HG03159 (cell line): Measurements from ENCODE around the gene AIG1.
A peak's percentile ranks its signal among the peaks of the same experiment; 100 is the strongest.
"Not testable (repeated sequence)": the region's sequence is repeated elsewhere in the genome, so short reads cannot be mapped to it uniquely, and the experiment has no call there.

Experiments used
- ATAC-seq: cut with Tn5 transposase; IDR thresholded peaks from one replicate; pipeline ENCODE4 v1.9.1; 2021; ENCODE audit warnings: mild to moderate bottlenecking, moderate library complexity; ENCODE audit not compliant: unreplicated experiment

Gene AIG1

DNA sequence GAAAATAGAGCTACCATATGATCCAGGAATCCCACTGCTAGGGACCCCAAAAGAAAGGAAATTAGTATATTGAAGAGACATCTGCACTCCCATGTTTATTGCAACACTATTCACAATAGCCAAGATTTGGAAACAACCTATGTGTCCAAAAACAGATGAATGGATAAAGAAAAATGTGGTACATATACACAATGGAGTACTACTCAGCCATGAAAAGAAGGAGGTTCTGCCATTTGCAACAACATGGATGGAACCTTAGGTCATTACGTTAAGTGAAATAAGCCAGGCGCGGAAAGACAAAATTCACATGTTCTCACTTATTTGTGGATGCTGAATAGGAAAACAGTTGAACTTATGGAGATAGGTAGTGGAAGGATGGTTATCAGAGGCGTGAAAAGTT, 252.5 kb downstream of the AIG1 start:
- ATAC-seq = no peak

DNA sequence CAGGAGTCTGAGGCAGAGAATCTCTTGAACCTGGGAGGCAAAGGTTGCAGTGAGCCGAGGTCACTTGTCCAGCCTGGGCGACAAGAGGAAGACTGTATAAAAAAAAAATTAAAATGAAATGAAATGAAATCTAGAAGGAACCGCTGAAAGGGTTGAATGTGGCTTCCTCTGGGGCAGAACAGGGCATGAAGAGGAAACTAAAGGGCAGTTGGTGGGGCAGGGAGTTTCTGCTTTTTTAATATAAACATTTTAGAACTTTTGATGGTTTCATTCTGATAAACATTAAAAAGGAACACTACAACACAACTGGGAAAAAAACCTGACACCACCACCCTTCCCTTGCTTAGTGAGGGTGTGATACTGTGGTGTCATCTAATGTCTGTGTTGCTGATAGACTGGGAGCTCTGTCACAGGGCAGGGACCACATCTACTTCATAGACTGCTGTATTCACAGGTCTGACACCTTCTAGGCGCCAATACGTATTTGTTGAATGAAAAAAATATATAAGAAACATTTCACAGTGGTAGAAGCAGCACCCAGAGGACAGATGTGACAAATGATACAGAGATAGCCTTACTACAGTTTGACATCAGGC, 260.9 kb downstream of the AIG1 start:
- no peak for ATAC-seq

DNA sequence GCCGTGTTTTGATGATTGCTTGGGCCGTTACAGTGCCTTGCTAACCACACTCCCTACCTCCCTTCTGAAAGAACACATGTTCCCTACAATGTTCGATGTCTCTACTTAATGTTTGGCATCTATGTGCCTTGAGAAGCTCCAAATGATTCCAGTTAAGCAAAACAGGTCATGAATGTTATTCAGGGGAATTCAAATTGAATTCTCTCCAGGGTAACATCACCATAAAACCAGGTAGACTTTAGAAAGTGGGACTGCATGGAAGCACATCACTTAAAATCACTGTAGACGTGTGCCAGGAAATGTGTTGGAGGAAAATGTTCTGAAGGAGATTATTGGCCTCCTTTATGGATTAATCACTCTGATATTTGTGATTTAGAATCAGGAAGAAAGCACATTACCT, 261.7 kb downstream of the AIG1 start:
- no peak for ATAC-seq

DNA sequence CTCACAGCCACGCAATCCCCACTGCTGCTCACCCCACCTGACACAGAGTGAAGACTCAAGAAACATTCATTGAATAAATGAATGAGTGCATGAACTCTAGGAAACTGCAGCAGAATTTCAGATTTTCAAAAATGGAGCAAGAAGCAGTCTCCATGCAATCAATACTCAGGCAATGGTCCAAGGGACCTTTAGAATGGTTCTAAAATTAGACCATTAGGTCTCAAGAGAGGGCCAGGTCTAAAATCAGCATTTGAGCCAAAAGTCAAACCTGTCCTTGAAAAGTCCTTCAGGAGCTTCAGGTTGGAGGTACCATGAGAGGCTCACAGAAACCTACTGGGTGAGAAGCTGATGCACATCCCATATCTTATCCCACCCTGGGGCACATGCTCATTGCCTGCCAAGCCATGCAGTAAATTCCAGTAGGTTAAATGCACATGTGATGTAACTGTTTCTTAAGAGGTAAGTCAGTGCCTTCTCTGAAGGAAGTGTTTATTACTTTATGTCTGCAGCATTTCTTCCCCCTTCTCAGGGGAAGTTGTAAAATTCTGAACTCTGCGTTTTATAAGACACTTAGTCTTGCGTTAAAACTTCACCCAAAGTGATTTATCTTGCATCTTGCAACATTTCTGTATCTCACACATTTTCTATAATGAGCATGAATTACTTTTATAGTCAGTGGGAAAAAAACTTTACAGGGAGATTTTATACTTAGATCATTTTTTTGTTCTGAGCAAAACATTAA, 263.2 kb downstream of the AIG1 start:
- ATAC-seq = no peak

DNA sequence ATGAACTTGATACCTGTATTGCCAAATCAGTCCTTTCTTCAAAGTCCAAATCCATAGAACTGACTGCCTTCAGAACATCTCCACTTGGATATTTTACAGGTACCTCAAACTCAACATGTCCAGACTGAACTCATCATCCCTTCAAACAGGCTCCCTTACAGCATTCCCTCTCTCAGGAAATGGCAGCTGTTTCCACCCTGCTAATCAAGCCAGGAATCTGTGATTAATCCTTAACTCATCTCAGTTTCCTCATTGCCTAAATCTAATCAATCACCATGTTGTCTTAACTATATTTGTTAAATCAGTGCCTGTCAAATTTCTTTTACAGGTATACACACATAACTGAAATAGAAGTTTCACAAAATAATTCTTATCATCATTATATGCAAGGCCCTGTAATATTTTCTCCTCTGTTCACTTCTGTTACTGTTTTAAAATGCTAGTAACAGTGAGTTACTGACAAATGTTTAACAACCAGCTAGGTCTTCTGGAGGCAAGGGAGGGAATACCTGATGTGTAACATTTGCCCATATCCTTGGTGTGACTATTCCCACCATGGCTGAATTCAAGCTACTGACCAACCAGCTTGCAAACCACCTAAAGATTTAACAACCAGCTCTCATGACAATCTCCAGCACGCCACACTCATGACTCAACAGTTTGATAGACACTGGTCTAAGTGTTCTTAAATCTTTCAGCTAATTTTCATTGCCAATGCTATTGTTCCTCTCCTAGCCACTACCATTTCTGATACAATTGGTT, 264.9 kb downstream of the AIG1 start:
- no peak for ATAC-seq

DNA sequence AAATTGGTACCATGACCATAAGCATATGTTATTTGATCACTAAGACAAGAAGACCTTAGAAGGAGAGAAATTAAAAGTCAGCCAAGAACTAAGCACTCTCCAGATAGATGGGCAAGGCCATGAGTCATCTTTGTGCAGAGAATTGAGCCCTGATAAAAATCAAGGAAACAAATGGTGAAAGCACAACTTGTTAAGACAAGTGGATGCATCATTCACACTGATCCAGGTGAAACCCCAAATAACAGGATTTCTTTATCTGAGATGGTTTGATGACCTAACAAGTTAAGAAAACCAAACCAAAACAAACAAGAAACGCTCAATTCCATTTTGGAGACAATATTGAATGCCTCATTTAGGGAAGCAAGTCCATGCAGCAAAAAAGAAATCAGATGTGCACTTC, 268.2 kb downstream of the AIG1 start:
- ATAC-seq = no peak

DNA sequence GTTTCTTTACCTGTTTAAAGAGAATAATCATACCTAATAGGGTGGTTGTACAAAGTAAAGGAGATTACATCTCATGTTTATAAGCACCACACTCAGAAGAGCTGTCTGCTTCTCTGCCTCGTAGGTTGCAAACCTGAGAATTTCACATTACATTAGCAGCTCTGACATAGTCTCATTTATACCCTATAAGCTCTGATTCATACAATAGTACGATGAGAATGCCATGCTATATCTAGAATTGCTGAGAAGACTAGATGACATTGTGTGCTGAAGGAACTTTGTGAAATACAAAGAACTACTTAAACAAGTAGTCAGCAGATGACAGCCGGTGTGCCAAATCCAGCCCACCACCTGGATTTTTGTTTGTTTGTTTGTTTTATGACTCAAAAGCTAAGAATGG, 268.6 kb downstream of the AIG1 start:
- ATAC-seq = no peak

DNA sequence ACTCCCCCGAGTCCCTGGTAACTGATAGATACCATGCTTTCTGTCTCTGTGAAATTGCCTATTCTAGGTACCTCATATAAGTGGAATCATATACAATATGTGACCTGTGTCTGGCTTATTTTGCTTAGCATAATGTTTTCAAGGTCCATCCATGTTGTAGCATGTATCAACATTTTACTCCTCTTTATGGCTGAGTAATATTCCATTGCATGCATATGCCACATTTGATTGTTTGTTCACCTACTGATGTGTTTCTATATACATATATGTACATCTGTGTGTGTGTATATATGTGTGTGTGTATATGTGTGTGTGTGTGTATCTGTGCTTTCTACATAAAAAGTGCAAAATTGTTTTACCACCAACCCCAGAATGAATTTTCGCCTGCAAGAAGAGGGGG, 270.7 kb downstream of the AIG1 start:
- ATAC-seq = no peak

DNA sequence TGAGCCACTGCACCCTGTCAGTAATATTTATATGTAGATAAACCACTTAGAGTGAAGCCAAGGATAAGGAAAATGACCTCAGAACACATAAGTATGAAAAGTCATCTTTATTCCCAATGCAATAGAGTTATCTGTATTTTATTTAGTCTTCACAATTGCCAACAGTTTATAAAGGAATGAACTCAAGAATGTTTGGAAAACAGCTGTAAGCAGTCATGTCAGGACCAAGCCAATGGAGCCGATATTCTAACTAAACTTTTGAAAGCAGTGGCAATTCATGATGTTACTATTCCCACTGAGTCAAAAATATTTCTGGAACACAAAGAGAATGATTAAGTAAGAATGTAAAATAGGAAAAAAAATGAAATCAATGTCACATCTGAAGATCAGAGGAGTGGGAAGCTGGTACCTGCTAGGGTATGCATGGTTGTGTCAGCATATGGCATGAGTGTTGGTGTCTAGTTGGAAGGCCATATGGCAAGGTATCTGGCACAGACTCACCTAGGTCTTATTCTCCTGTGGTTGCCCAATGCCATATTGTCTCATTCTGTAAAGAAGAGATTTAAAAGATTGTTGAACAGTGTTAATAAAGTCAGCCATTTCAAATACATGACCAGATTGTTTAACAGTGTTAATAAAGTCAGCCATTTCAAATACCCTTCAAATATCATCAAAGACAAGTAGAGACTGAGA, 271.6 kb downstream of the AIG1 start:
- ATAC-seq = no peak

DNA sequence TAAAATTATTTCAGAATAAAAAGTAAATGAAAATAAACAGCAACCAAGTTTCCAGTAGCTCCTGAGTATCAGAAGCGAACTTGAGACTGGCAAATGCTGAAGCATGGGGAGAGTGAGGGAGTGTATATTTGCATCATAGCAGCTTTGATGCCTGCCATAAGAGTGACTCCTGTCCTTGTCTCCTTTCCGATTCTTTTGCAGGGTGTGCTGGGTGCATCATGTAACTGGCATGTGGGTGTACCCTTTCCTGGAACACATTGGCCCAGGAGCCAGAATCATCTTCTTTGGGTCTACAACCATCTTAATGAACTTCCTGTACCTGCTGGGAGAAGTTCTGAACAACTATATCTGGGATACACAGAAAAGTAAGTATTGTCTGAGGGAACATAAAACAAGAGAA, 272.4 kb downstream of the AIG1 start:
- ATAC-seq = no peak

DNA sequence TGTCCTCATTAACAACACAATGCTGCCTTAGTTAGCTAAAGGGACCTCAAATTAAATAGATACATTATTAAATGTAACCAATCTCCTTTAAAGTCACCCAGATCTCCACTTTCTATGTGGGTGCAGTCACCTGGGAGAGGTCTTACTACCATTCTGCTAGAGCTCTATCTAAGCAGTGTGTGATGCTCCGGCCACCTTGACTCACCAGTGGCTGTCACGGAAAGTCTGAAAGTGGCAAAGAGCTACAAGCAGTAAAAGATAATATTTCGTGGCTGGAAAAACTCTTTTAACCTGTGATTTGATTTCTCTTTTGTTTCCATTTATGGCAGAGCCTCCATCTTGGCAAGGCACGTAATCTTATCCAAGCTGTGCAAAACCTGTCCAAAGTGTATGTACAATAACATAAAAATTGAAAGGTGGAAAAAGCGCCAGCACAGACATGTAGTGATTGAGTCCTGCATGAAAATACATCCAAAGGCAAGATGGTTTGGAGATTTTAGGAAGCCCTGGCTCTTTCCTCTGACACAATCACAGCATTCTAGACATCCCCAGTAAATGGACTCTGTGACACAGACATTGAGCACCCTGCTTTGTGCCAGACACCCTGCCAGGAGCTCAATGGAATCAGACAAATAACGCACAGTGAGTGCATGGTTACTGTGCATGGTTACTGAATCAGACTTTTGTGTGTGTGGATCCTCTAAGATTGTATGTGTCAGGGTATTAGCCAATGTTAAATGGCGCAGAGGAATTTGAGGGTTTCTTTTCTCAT, 273.2 kb downstream of the AIG1 start:
- ATAC-seq = no peak

DNA sequence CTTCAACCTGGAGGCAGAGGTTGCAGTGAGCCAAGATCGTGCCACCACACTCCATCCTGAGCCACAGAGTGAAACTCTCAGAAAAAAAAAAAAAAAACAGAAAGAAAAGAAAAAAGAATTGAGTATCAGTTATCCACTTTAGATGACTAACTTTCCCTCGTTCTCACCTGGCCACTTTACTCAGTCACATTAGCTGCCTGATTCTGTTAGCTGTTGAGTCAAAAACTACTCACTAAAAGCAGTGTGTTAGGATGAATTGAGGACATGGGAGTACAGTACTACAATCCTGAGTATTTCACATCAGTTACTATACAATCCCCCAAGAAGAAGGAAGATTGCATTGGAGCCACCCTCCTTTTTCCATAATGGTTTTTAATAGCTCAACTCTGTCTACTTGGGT, 275.2 kb downstream of the AIG1 start:
- no peak for ATAC-seq

DNA sequence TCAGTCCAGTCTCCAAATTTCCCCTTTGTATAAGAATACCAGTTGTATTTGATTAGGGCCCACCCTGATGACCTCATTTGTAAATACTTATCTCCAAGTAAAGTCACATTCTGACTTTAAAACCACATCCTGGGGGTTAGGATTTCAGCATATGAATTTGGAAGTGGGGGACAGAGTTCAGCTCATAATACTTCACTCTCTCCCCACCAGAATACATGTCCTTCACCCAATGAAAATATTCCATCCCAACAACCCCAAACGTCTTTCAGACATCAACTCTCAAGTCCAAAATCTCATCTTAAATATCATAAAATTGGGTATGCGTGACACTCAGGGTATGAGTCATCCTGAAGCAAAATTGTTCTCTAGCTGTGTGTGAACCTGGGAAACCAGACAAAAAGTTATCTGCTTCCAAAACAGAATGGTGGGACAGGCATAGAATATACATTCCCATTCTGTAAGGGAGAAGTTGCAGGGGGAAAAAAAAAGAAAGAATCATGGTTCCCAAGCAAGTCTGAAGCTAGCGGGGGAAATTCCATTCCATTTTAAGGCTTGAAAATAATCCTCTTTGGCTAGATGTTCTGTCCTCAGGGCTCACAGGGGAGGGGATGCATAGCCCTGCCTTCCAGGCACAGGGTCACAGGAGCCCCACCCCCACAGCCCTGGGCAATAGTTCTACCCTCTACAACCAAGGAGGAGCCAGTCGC, 275.9 kb downstream of the AIG1 start:
- ATAC-seq = no peak

DNA sequence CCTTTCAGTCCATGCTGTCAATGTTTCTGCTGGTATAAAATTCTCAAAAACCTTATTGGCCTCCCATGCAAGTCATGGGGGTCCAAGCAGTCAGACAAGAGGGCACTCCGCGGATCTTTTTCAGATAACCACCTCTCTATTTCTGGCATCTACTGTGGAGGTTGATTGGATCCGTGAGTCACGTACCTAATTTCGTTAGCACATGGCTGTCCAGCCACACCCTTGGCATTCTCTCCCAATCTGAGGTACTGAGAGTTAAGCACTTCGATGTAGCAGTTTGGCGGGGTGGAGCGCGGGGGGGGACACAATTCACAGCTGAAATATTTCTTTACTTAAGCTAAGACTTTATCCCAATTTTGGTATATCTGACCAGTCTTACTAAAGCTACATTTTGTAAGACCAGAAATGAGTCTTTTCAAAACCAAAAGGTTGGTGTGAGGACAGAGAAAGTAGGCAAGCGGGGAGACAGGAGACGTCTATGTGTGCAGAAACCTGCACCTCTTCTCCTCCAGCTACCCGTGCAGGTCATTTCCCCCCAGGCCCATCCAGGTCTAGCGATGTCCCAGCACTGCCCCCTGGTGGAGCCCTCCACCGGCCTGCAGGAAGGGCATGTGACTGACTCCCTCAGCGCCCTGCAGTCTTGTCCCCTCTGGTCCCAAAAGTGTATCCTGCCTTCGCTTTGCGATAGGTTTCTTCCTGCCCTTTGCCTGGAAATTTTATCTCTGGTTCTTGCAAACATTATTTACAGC, 276.7 kb downstream of the AIG1 start:
- ATAC-seq = peak; percentile 80

DNA sequence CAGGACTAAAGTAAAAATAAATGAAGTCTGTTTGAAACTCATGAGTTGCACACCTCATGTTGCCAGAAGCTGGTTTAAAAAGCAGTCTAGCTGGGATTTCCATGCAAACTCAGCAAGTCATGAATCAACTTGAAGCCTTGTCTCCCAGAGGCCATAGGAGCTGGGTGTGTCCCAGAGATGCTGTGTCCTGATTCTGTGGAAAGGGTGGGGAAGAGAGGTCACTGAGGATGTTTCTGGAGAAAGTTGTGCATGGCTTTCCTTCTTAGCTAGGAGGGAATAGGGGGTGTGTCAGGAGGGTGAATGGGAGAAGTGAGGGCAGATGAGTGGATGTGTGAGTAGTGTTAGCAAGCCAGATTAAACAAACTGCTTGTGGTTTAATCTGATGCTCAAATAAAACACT, 278.5 kb downstream of the AIG1 start:
- no peak for ATAC-seq

DNA sequence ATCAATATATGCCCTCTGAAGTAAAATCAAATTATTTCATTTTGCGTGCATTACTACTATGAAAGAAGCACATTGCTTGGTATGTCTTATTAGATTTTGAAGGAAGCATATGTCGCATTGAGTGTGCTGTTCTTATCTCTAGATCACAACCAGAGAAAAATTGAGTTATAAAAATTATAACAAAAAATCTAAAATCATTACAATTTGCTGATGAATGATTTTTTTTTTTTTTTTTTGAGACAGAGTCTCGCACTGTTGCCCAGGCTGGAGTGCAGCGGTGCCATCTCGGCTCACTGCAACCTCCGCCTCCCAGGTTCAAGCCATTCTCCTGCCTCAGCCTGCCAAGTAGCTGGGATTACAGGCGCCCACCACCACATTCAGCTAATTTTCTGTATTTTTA, 284.8 kb downstream of the AIG1 start:
- not testable (repeated sequence) for ATAC-seq

DNA sequence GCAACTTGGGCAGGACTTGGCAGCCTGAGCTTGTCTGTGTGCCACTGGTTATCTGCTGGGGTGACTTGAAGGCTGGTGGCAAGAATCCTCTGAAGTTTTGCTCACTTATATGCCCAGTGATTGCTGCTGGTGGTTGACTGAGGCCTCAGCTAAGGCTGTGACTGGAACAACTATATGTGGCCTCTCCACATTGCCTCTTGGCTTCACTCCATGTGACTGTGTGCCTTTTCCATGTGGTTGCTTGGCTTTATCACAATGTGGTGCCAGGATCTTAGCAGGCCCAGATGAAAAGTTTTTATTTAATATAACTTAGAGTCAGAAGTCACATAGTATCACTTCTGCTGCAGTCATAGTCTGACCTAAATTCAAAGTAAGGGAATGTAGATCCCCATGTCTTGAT, 285.3 kb downstream of the AIG1 start:
- no peak for ATAC-seq

DNA sequence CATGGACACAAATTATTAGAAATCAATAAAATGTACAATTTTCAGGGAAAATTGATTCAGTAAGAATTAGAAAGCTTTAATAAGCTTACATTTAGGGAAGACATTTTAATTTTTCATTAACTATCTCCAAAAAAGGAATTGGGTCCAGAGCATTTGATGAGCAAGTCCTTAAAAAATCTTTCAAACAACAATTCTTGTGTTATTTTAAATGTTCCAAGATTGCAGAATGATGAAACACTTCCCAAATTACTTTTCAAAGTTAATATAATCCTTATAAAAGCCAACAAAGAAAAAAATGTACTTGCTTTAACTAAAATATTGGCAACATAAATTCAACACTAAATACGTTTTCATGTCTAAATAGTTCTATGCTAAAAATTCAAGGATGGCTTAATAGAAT, 287.8 kb downstream of the AIG1 start:
- no peak for ATAC-seq

DNA sequence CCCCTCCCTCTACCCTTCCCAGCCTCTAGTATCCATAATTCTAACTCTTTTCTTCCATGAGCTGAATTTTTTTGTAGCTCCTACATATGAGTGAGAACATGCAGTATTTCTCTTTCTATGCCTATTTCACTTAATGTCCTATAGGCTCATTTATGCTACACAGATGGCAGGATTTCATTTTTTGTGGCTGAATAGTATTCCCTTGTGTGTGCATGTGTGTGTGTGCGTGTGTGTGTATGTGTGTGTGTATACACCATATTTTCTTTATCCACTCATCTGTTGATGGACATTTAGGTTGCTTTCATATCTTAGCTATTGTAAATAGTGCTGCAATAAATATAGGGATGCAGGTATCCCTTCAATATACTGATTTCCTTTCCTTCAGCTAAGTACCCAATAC, 288.8 kb downstream of the AIG1 start:
- no peak for ATAC-seq
